Parathyroid adenoma (tissue), 2 donors: Measurements from ENCODE around the gene KCNQ1OT1.

Experiments
- H2AFZ ChIP-seq: fragments of 300-600 bp; sonication (generic); one replicate; pipeline ENCODE4 v1.7.0; 2017; ENCODE audit warnings: antibody characterized with exemption, mild to moderate bottlenecking
- H3K27ac ChIP-seq: fragments of 300-600 bp; sonication (generic); one replicate; pipeline ENCODE4 v1.7.0; 2017
- H3K27me3 ChIP-seq: fragments of 300-600 bp; sonication (generic); one replicate; pipeline ENCODE4 v1.7.0; 2017; ENCODE audit warnings: low read length; ENCODE audit not compliant: control insufficient read depth, insufficient read depth
- H3K36me3 ChIP-seq: fragments of 300-600 bp; sonication (generic); one replicate; pipeline ENCODE4 v1.7.0; 2017; ENCODE audit warnings: low read length; ENCODE audit not compliant: control insufficient read depth, insufficient read depth
- H3K4me1 ChIP-seq: fragments of 300-600 bp; sonication (generic); one replicate; pipeline ENCODE4 v1.7.0; 2017; ENCODE audit warnings: control low read depth
- H3K4me2 ChIP-seq: fragments of 300-600 bp; sonication (generic); one replicate; pipeline ENCODE4 v1.7.0; 2017; ENCODE audit warnings: low read length
- H3K4me3 ChIP-seq: fragments of 300-600 bp; sonication (generic); one replicate; pipeline ENCODE4 v1.7.0; 2017; ENCODE audit warnings: low read depth, low read length
- H3K79me2 ChIP-seq: fragments of 300-600 bp; sonication (generic); one replicate; pipeline ENCODE4 v1.7.0; 2017; ENCODE audit warnings: control low read depth
- H3K9ac ChIP-seq: fragments of 300-600 bp; sonication (generic); one replicate; pipeline ENCODE4 v1.7.0; 2017; ENCODE audit warnings: mild to moderate bottlenecking
- H3K9me3 ChIP-seq: fragments of 300-600 bp; sonication (generic); one replicate; pipeline ENCODE4 v1.7.0; 2017; ENCODE audit warnings: low read length; ENCODE audit not compliant: control insufficient read depth
- TF ChIP-seq, protein P1 (sequence below): fragments of 300-600 bp; sonication (generic); IDR thresholded peaks from one replicate; pipeline ENCODE4 v1.7.0; 2017; ENCODE audit warnings: antibody characterized with exemption, mild to moderate bottlenecking
- donor health status: primary hyperparathyroidism.

The KCNQ1OT1 gene

DNA sequence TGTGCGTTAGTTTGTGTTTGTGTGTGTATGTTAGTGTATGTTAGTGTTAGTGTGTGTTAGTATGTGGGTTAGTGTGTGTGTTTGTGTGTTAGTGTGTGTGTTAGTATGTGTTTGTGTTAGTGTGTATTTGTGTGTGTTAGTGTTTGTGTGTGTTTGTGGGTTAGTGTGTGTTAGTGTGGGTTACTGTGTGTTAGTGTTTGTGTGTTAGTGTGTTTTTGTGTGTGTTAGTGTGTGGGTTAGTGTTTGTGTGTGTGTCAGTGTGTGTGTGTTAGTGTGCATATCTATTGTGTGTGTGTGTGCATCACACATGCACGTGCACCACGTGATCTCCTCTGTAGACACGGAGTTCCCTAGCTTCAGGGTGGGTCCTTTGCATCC, 115.4 kb downstream of the KCNQ1OT1 start:
- Histone ChIP-seq H3K4me2 (no peak overlapping the region), H3K4me3 (no peak overlapping the region), H3K79me2 (no peaks in the 10 kb centered on the region), H3K9ac (no peak overlapping the region), H3K27me3 (no peaks in the 10 kb centered on the region), H2AFZ (no peak overlapping the region), H3K9me3 (no peaks in the 10 kb centered on the region), H3K36me3 (no peaks in the 10 kb centered on the region), H3K4me1 (no peaks in the 10 kb centered on the region), H3K27ac (no peak overlapping the region)
- TF ChIP-seq, protein P1, sequence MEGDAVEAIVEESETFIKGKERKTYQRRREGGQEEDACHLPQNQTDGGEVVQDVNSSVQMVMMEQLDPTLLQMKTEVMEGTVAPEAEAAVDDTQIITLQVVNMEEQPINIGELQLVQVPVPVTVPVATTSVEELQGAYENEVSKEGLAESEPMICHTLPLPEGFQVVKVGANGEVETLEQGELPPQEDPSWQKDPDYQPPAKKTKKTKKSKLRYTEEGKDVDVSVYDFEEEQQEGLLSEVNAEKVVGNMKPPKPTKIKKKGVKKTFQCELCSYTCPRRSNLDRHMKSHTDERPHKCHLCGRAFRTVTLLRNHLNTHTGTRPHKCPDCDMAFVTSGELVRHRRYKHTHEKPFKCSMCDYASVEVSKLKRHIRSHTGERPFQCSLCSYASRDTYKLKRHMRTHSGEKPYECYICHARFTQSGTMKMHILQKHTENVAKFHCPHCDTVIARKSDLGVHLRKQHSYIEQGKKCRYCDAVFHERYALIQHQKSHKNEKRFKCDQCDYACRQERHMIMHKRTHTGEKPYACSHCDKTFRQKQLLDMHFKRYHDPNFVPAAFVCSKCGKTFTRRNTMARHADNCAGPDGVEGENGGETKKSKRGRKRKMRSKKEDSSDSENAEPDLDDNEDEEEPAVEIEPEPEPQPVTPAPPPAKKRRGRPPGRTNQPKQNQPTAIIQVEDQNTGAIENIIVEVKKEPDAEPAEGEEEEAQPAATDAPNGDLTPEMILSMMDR, result no peak

DNA sequence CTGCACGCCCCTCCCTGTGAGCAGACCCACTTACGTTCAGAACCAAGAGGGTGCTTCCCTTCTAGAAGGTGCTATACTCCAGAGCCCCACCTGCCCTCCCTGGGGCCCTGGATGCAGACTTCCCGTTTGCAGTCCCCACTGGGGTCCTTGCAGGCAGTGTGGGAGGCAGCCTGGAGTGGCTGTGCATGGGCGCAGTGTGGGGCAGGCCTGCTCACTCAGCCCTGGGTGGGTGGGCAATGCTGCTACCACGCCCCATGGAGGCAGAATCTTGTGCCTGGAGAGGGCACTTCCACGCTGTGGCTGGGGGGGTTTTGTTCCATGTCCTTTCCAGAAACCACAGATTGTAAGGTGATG, 116.2 kb downstream of the KCNQ1OT1 start:
- TF ChIP-seq, protein P1, result no peak
- Histone ChIP-seq H3K27ac (no peak overlapping the region), H3K27me3 (no peaks in the 10 kb centered on the region), H3K4me2 (no peak overlapping the region), H3K36me3 (no peaks in the 10 kb centered on the region), H3K4me1 (no peaks in the 10 kb centered on the region), H3K79me2 (no peaks in the 10 kb centered on the region), H3K9me3 (no peaks in the 10 kb centered on the region), H2AFZ (no peak overlapping the region), H3K4me3 (no peak overlapping the region), H3K9ac (no peak overlapping the region)

DNA sequence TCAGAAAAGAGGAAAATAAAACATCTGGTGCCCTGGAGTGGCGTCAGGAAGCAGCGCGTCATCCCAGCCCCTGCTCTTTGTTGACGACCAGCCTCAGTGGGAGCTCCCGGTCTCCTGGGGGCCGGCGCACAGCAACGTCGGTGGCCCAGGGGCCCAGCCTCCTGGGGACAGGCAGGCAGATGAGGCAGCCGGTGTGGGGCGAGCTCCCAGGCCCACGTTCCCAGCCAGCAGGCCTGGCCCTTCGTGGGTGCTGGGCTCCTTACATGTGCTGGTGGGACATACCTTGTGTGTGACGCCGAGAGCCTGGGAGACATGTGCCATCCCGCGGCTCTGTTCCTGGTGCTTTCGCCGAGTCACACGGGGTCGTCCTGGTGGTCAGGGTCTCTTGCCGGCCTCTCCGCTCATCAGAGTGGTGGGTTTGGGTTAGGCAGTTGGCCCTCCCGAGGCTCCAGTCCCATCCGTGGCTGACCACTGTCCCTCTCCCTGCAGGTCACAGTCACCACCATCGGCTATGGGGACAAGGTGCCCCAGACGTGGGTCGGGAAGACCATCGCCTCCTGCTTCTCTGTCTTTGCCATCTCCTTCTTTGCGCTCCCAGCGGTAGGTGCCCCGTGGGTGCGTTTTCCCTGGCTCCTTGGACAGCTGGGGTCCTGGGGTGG, 116.7 kb downstream of the KCNQ1OT1 start:
- Histone ChIP-seq H3K4me2 (no peak overlapping the region), H3K27ac (no peak overlapping the region), H3K9me3 (no peaks in the 10 kb centered on the region), H3K27me3 (no peaks in the 10 kb centered on the region), H3K9ac (no peak overlapping the region), H3K4me3 (no peak overlapping the region), H3K4me1 (no peaks in the 10 kb centered on the region), H3K36me3 (no peaks in the 10 kb centered on the region), H3K79me2 (no peaks in the 10 kb centered on the region), H2AFZ (no peak overlapping the region)
- TF ChIP-seq, protein P1, result no peak

DNA sequence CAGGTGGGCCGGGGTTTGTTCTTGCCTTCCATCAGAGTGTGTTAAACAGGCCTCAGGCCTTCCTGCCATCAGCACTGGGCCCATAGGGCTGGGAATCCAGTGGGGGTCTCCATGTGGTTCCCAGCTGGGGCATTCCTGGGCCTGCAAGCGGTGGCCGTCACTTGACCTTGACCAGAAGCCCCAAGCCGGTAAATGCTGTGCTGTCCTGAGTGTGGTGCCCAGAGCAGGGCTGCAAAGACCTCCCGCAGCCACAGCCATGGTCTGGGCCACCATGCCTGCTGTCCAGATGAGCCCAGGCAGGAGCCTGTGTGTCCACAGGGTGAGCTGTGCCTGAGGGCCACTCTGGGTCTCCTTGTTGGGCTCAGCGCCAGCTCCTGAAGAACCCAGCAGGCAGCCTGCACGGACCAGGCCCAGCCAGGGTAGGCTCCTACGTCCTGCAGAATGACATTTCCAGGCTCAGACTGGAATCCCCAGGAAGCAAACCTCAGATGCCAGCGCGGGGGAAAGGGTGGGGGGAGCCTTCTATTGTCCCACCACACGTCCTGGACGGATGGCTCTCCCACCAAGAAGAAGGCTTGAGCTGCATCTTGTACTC, 117.3 kb downstream of the KCNQ1OT1 start:
- H3K9me3 ChIP-seq, result no peaks in the 10 kb centered on the region
- H3K4me1 ChIP-seq, result no peaks in the 10 kb centered on the region
- no peak overlapping the region for H3K9ac ChIP-seq
- TF ChIP-seq, protein P1, result no peak
- no peaks in the 10 kb centered on the region for H3K36me3 ChIP-seq
- no peaks in the 10 kb centered on the region for H3K27me3 ChIP-seq
- no peak overlapping the region for H3K4me3 ChIP-seq
- H3K79me2 ChIP-seq, result no peaks in the 10 kb centered on the region
- no peak overlapping the region for H3K4me2 ChIP-seq
- no peak overlapping the region for H2AFZ ChIP-seq
- H3K27ac ChIP-seq, result no peak overlapping the region

DNA sequence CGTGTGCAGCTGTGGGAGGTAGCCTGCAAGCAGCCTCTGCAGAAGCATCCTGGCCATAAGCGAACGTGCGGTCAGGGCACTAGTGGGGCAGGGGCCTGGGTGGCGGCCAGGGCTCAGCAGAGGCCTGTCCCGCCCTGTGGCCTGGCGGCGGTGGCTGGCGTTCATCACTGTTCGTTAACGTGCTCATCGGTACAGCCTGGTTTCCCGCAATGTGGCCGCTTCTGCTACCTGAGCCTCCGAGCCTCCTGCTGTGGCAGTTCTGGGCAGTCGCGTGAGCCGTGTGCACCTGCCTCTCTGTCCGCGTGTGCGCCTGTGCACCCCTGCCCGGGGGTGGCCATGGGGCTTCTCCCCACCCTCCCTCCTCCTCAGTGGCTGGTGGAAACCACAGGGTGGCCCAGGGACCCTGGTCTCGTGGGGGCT, 117.9 kb downstream of the KCNQ1OT1 start:
- no peak overlapping the region for H2AFZ ChIP-seq
- H3K36me3 ChIP-seq, result no peaks in the 10 kb centered on the region
- no peak overlapping the region for H3K27ac ChIP-seq
- H3K4me1 ChIP-seq, result no peaks in the 10 kb centered on the region
- H3K79me2 ChIP-seq, result no peaks in the 10 kb centered on the region
- no peak overlapping the region for H3K9ac ChIP-seq
- H3K9me3 ChIP-seq, result no peaks in the 10 kb centered on the region
- H3K27me3 ChIP-seq, result no peaks in the 10 kb centered on the region
- no peak overlapping the region for H3K4me3 ChIP-seq
- TF ChIP-seq, protein P1, result no peak
- no peak overlapping the region for H3K4me2 ChIP-seq
